ENCODE data around the gene MMP27.
"Not testable (repeated sequence)": the region's sequence is repeated elsewhere in the genome, so short reads cannot be mapped to it uniquely, and the experiment has no call there.

Gene MMP27

GRCh38 chr11:102705626-102706025 lies at the start of gene MMP27:
Gene MMP27 (minus strand): TSS chr11:102705769. CDS start chr11:102705714, 55 bp downstream.
- Mint-ChIP-seq H3K27ac (peak within 1 kb of the TSS; percentile 34 to 68), H3K9me3 (no peaks in the 10 kb centered on the region), H3K4me1 (peaks cover 5% of the 10 kb centered on the region), H3K27me3 (peaks cover 21% of the 10 kb centered on the region), H3K4me3 (no peak within 1 kb of the TSS)
- DNase-seq (no peak), ATAC-seq (no peak)

DNA sequence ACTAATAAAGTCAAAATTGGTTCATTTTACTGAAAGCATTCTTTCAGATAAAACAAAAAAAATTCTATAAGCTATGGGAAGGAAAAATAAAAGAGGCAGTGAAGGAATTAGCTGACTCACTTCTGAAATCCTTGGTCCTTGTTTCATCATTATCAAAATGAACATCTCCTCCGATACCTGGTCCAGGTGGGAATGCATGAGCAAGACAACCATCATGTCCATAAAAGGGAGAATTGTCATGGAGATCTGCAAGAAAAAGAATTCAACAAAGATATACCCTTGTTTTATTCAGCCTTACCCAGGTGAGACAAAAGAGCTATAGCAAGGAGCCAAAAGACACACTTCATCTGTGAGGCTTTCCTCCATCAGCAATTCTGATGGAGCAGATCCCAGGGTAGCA lies 47.7 kb upstream of the MMP27 start:
- Mint-ChIP-seq H3K27me3 (peaks cover 47% of the 10 kb centered on the region), H3K4me3 (no peak overlapping the region), H3K4me1 (no peaks in the 10 kb centered on the region), H3K27ac (peak overlapping the region in 1 of 2 donors; percentile 18), H3K9me3 (peaks cover 0 to 6% of the 10 kb centered on the region in 2 donors)
- DNase-seq (no peak), ATAC-seq (no peak)

DNA sequence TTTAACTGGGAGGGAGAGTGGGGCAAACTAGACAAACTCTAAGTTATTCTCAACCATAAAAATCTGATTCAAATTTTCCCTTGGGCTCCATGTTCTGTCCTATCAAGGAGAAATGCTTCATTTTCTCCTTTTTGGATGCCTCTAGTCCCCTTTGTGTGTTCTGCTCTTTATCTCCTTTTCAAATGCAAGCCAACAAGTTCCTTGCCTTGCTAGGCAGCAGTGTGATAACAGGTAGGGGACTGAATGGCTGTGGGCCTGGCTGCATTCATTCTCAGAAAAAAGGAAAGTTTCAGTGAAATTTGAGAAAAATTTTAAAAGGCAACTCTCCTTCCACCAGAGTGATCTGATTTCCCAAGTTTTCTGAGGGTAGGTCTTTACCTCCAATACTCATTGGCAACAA lies 46.1 kb upstream of the MMP27 start:
- H3K9me3 Mint-ChIP-seq = peaks cover 6 to 17% of the 10 kb centered on the region in 2 donors
- no peaks in the 10 kb centered on the region for H3K4me1 Mint-ChIP-seq
- H3K27me3 Mint-ChIP-seq = peaks cover 37% of the 10 kb centered on the region
- no peak overlapping the region for H3K4me3 Mint-ChIP-seq
- ATAC-seq (no peak), DNase-seq (no peak)
- H3K27ac Mint-ChIP-seq = no peak overlapping the region

GRCh38 chr11:102749101-102749722 lies 43.6 kb upstream of the MMP27 start:
- ATAC-seq = no peak
- no peak overlapping the region for H3K27ac Mint-ChIP-seq
- DNase-seq = no peak
- no peak overlapping the region for H3K4me3 Mint-ChIP-seq
- peaks cover 6 to 17% of the 10 kb centered on the region in 2 donors for H3K9me3 Mint-ChIP-seq
- H3K27me3 Mint-ChIP-seq = peaks cover 20% of the 10 kb centered on the region
- no peaks in the 10 kb centered on the region for H3K4me1 Mint-ChIP-seq

DNA sequence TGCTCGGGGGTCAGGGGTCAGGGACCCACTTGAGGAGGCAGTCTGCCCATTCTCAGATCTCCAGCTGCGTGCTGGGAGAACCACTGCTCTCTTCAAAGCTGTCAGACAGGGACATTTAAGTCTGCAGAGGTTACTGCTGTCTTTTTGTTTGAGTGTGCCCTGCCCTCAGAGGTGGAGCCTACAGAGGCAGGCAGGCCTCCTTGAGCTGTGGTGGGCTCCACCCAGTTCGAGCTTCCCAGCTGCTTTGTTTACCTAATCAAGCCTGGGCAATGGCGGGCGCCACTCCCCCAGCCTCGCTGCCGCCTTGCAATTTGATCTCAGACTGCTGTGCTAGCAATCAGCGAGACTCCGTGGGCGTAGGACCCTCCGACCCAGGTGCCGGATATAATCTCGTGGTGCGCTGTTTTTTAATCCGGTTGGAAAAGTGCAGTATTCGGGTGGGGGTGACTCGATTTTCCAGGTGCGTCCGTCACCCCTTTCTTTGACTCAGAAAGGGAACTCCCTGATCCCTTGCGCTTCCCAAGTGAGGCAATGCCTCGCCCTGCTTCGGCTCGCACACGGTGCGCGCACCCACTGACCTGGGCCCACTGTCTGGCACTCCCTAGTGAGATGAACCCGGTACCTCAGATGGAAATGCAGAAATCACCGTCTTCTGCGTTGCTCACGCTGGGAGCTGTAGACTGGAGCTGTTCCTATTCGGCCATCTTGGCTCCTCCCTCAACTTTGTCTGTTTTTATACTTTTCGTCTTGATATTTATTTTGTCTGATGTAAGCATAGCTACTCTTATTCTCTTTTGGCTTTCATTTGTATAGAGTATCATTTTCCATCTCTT lies 41.4 kb upstream of the MMP27 start:
- not testable (repeated sequence) for H3K4me1 Mint-ChIP-seq, H3K4me3 Mint-ChIP-seq, ATAC-seq, H3K27ac Mint-ChIP-seq, DNase-seq
- peaks cover 6 to 17% of the 10 kb centered on the region in 2 donors for H3K9me3 Mint-ChIP-seq
- H3K27me3 Mint-ChIP-seq = peaks cover 20% of the 10 kb centered on the region

DNA sequence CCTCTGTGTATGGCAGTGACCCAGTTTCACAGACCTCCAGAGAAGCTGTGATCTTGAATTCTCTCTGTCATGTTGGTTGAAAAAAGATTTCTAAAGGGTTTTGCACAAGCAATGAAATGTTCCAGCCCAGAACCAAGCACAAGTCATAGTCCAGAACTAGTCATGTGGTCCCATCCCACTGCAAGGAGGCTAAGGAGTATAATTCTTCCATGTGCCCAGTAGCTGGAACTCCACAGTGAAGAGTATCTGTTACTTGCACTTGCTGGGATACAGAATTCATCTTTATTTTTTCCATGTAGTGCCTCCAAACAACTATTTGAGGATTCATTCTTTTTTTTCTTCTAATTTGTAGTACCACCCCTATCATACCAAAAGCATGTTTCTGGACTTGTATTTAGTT lies 29.1 kb upstream of the MMP27 start:
- DNase-seq (no peak), ATAC-seq (no peak)
- no peaks in the 10 kb centered on the region for H3K9me3 Mint-ChIP-seq
- H3K4me1 Mint-ChIP-seq = no peaks in the 10 kb centered on the region
- H3K27ac Mint-ChIP-seq = no peak overlapping the region
- no peak overlapping the region for H3K4me3 Mint-ChIP-seq
- H3K27me3 Mint-ChIP-seq = peaks cover 11% of the 10 kb centered on the region

DNA sequence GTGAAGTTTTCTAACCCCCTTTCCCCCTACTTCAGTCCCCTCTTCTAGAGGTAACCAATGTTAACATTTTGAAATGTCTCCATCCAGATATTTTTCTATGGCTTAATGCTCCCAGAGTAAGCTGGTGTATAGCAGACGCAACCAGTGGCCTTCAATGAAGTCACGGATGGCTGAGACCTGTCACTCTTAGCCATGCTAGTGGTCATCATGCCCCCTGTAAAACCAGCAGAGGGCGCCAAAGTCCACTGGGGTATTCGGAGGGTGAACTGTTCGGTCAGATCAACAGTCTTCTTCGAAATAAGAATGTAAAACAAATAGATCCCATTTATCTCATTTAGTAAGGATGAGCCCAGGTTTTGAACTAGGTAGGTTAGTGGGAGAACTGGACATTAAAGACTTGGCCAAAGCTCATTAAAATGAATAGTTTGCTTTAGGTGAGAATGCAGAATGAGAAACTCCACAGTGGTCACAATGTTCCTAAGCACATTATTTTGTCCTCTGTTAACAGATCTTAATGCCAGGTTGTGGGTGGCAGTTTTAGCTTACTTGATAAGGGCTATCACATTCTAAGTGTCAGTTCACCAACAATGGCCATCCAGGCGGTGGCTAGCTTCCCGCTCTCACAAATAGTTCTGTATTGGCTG lies 27.8 kb upstream of the MMP27 start:
- ATAC-seq (peak; percentile 84), DNase-seq (peak; percentile 56 to 65)
- no peaks in the 10 kb centered on the region for H3K9me3 Mint-ChIP-seq
- no peaks in the 10 kb centered on the region for H3K4me1 Mint-ChIP-seq
- H3K27me3 Mint-ChIP-seq = peaks cover 11% of the 10 kb centered on the region
- H3K4me3 Mint-ChIP-seq = no peak overlapping the region
- H3K27ac Mint-ChIP-seq = no peak overlapping the region

GRCh38 chr11:102730944-102731343 lies 25.4 kb upstream of the MMP27 start:
- not testable (repeated sequence) for H3K4me3 Mint-ChIP-seq, H3K27me3 Mint-ChIP-seq, H3K4me1 Mint-ChIP-seq, H3K9me3 Mint-ChIP-seq, H3K27ac Mint-ChIP-seq, DNase-seq
- ATAC-seq = peak; percentile 57

- H3K4me3 Mint-ChIP-seq = no peak overlapping the region
- no peaks in the 10 kb centered on the region for H3K9me3 Mint-ChIP-seq
- no peaks in the 10 kb centered on the region for H3K27me3 Mint-ChIP-seq
- no peak for DNase-seq
- no peak for ATAC-seq
- no peak overlapping the region for H3K27ac Mint-ChIP-seq
- H3K4me1 Mint-ChIP-seq = no peaks in the 10 kb centered on the region
These were observed 24.6 kb upstream of the MMP27 start for GRCh38 chr11:102729849-102730815.

DNA sequence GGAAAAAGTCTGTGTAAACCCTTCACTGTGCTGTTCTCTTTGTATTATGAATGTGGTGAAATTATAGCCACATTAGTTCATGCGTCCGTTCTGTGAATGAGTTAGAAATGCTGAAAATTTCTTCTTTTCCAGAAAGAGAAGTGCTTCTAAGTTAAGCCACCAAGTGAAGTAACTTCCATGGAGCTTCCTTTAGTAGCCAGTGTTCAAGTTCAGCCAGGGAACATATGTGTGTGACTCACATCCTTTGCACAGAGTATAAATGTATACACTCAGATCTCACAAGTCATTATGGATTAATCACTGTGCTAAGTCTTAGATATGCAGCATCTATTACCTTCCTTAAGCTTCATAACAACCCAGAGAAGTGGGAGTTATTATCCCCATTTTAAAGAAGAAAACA lies 22.3 kb upstream of the MMP27 start:
- ATAC-seq (peak; percentile 49), DNase-seq (no peak)
- no peaks in the 10 kb centered on the region for H3K9me3 Mint-ChIP-seq
- H3K4me3 Mint-ChIP-seq = no peak overlapping the region
- H3K27me3 Mint-ChIP-seq = no peaks in the 10 kb centered on the region
- no peak overlapping the region for H3K27ac Mint-ChIP-seq
- H3K4me1 Mint-ChIP-seq = no peaks in the 10 kb centered on the region

DNA sequence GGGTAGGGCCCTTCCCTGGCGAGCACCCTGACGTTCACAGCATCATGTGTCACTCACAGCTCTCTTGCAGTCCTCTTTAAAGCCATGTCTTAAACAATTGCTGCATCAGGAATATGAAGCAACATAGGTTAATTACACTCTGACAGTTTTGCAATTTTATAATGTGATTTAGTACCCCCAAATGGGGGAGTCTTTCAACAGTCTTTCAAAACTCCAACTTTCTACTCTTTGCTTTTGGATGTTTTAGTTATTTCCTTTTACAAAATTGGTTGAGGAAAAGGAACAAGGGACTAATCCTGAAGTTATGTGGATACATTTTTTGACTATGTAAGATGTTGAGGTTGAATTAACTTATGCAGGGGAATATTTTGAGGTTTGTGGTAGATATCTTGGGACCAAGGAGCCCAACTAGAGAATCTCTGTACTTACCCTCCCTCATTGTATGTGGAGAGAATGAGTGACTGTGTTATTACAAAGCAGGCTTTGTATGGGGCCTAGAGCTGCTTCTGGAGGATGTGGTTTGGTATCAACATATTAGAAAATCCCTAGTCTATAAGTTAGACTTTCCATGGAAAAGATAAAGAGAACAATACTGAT lies 19.4 kb upstream of the MMP27 start, which contains the start of gene MMP8:
Gene MMP8 (minus strand): TSS at position 51 of the 597 bp plus-strand sequence. CDS start 99 bp downstream, outside the sequence.
- Mint-ChIP-seq H3K4me1 (no peaks in the 10 kb centered on the region), H3K27me3 (no peaks in the 10 kb centered on the region)
- DNase-seq = no peak

GRCh38 chr11:102722821-102723220 lies 17.3 kb upstream of the MMP27 start:
- Mint-ChIP-seq H3K4me1 (no peaks in the 10 kb centered on the region), H3K27me3 (peaks cover 19% of the 10 kb centered on the region), H3K4me3 (no peak overlapping the region), H3K9me3 (peaks cover 0 to 4% of the 10 kb centered on the region in 2 donors), H3K27ac (no peak overlapping the region)
- DNase-seq (no peak), ATAC-seq (no peak)

More for the DNA sequence above, 19.4 kb upstream of the MMP27 start, which contains the start of gene MMP8:
- H3K9me3 Mint-ChIP-seq = peaks cover 0 to under 1% of the 10 kb centered on the region in 2 donors
- no peak within 1 kb of the TSS for H3K27ac Mint-ChIP-seq
- no peak for ATAC-seq
- no peak within 1 kb of the TSS for H3K4me3 Mint-ChIP-seq

GRCh38 chr11:102719620-102720277 lies 14.2 kb upstream of the MMP27 start:
- Mint-ChIP-seq H3K9me3 (peaks cover 0 to 4% of the 10 kb centered on the region in 2 donors), H3K4me1 (no peaks in the 10 kb centered on the region), H3K4me3 (no peak overlapping the region), H3K27me3 (peaks cover 32% of the 10 kb centered on the region), H3K27ac (no peak overlapping the region)
- ATAC-seq (no peak), DNase-seq (no peak)

GRCh38 chr11:102717280-102717679 lies 11.7 kb upstream of the MMP27 start:
- DNase-seq (no peak), ATAC-seq (no peak)
- Mint-ChIP-seq H3K4me3 (no peak overlapping the region), H3K27ac (no peak overlapping the region), H3K27me3 (peaks cover 41% of the 10 kb centered on the region), H3K9me3 (peaks cover 0 to 4% of the 10 kb centered on the region in 2 donors), H3K4me1 (no peaks in the 10 kb centered on the region)
